CD4-positive, alpha-beta memory T cell (primary cell): Measurements from ENCODE around the gene ICE1. TPM values are rescaled to one million over a fixed set of nuclear protein-coding genes. Genes with fewer than 3 reads are reported as not detected.

Source experiments
- CTCF ChIA-PET: fragments of 350-600 bp; sonication (Branson Sonifier 250); formaldehyde crosslinking; loops from one replicate; lab custom pipeline; 2021; ENCODE audit warnings: inconsistent platforms; ENCODE audit not compliant: partially characterized antibody; lab: Charles Lee
- POLR2A ChIA-PET: fragments of 350-600 bp; sonication (Branson Sonifier 250); formaldehyde crosslinking; loops from one replicate; lab custom pipeline; 2021; ENCODE audit not compliant: partially characterized antibody; lab: Charles Lee
- DNase-seq, 5 donors: peaks; one replicate each; pipeline versions ENCODE4 v3.0.0 to v3.0.0-alpha.2; 2020 to 2022; ENCODE audit warnings: mixed read lengths in 1 of 5
- H3K27ac ChIP-seq: one replicate; pipeline ENCODE4 v1.7.0; 2013; ENCODE audit warnings: low read depth, low read length
- H3K27me3 ChIP-seq: 2 replicates; pipeline ENCODE4 v1.7.0; 2013; ENCODE audit warnings: mild to moderate bottlenecking, low read length, moderate library complexity; ENCODE audit not compliant: insufficient read depth
- H3K36me3 ChIP-seq: 2 replicates; pipeline ENCODE4 v1.7.0; 2013; ENCODE audit warnings: mild to moderate bottlenecking, low read length, moderate library complexity; ENCODE audit not compliant: insufficient read depth
- H3K4me1 ChIP-seq: 2 replicates; pipeline ENCODE4 v1.7.0; 2013; ENCODE audit warnings: mild to moderate bottlenecking, low read length, moderate library complexity; ENCODE audit not compliant: insufficient read depth
- H3K4me3 ChIP-seq, 2 donors: one replicate each; pipeline ENCODE4 v1.7.0; 2013; ENCODE audit warnings: low read length in 2 of 2, mild to moderate bottlenecking in 1 of 2
- H3K9me3 ChIP-seq, 2 donors: one replicate each; pipeline ENCODE4 v1.7.0; 2013; ENCODE audit warnings: low read length in 2 of 2, control low read depth in 1 of 2; ENCODE audit not compliant: control insufficient read depth in 1 of 2
- H3K27ac Mint-ChIP-seq, 7 donors: one replicate each; pipeline ENCODE4 v1.8.0; 2020 to 2021; ENCODE audit warnings: mixed read lengths in 7 of 7, mild to moderate bottlenecking in 6 of 7, inconsistent platforms in 3 of 7, moderate library complexity in 3 of 7
- H3K27me3 Mint-ChIP-seq, 2 donors: one replicate each; pipeline ENCODE4 v1.8.0; 2020 to 2021; ENCODE audit warnings: mixed read lengths in 2 of 2
- H3K36me3 Mint-ChIP-seq, 2 donors: one replicate each; pipeline ENCODE4 v1.8.0; 2020 to 2021; ENCODE audit warnings: mixed read lengths in 2 of 2, inconsistent platforms in 1 of 2, mild to moderate bottlenecking in 1 of 2
- H3K4me1 Mint-ChIP-seq, 4 donors: one replicate each; pipeline ENCODE4 v1.8.0; 2020 to 2021; ENCODE audit warnings: mixed read lengths in 4 of 4, mild to moderate bottlenecking in 1 of 4
- H3K4me3 Mint-ChIP-seq, 8 donors: one replicate each; pipeline ENCODE4 v1.8.0; 2020 to 2021; ENCODE audit warnings: mixed read lengths in 8 of 8, mild to moderate bottlenecking in 7 of 8, moderate library complexity in 6 of 8, inconsistent platforms in 3 of 8
- H3K9me3 Mint-ChIP-seq, 8 donors: one replicate each; pipeline ENCODE4 v1.8.0; 2020 to 2021; ENCODE audit warnings: mixed read lengths in 8 of 8, mild to moderate bottlenecking in 5 of 8, inconsistent platforms in 3 of 8, moderate library complexity in 1 of 8
- intact Hi-C: fragments of 100-400 bp; cut with micrococcal nuclease; formaldehyde crosslinking; loops from one replicate; pipeline ENCODE4 v1.15.1; 2023
- polyA plus RNA-seq, 2 donors: library from polyadenylated mRNA; unstranded; fragments of 300-500 nt; fragmentation: Illumina TruSeq; gene quantifications; one replicate each; pipeline ENCODE4 v1.2.3, GENCODE V29; 2021
- total RNA-seq, 2 experiments: library from RNA; stranded (reverse); gene quantifications; one replicate each; pipeline ENCODE4 v1.2.3, GENCODE V29; 2021

Gene ICE1
- total and polyA plus RNA-seq, 4 experiments from 2014 or later = 8.9 to 52.1 (median 36.4) TPM

GRCh38 chr5:5494489-5495402 is 72.3 kb downstream of the ICE1 start:
- Histone ChIP-seq H3K27ac (no peak overlapping the region), H3K4me3 (no peak overlapping the region), H3K36me3 (peaks cover 1% of the 10 kb centered on the region), H3K9me3 (no peaks in the 10 kb centered on the region), H3K27me3 (no peaks in the 10 kb centered on the region), H3K4me1 (peaks cover 19% of the 10 kb centered on the region)
- H3K27ac Mint-ChIP-seq = peak overlapping the region in 2 of 7 donors; percentile 7 to 46
- DNase-seq = peak; percentile 82 to 87 (median 84)
- intact Hi-C loops = loop anchor here (1.0 to 10.0 kb wide), 6 partner anchors 72 to 1343 kb away; partner anchors contain the start of genes ADAMTS16, ICE1, MED10 and NSUN2
- CTCF ChIA-PET = interaction anchor here (0.9 to 1.4 kb wide), 3 partner anchors 73 to 1250 kb away, joined by 3 to 5 read pairs (median 3); partner anchors contain the start of gene ICE1
- POLR2A ChIA-PET = interaction anchor here (0.8 to 2.8 kb wide), 2 partner anchors 73 to 884 kb away, joined by 5 to 18 read pairs; partner anchors contain the start of genes ICE1 and MED10
- H3K4me3 Mint-ChIP-seq = peak overlapping the region in 7 of 8 donors; percentile 32 to 67 (median 49)
- peaks cover 0 to 11% of the 10 kb centered on the region in 2 donors for H3K36me3 Mint-ChIP-seq
- H3K9me3 Mint-ChIP-seq = no peaks in the 10 kb centered on the region
- H3K4me1 Mint-ChIP-seq = peaks cover 14 to 35% (median 25%) of the 10 kb centered on the region in 4 donors
- peaks cover 2 to 11% of the 10 kb centered on the region in 2 donors for H3K27me3 Mint-ChIP-seq

- POLR2A ChIA-PET = no interaction called here
- no peak overlapping the region for H3K27ac ChIP-seq
- no peaks in the 10 kb centered on the region for H3K36me3 ChIP-seq
- peaks cover 0 to under 1% (median 0%) of the 10 kb centered on the region in 8 donors for H3K9me3 Mint-ChIP-seq
- intact Hi-C loops = loop anchor here (10.0 kb wide), 1 partner anchor 1218 kb away; the partner anchor contains the start of gene TENT4A
- no peaks in the 10 kb centered on the region for H3K36me3 Mint-ChIP-seq
- H3K4me3 Mint-ChIP-seq = peak overlapping the region in 1 of 8 donors; percentile 48
- CTCF ChIA-PET = interaction anchor here (0.8 to 1.5 kb wide), 5 partner anchors 14 to 1080 kb away, joined by 3 to 7 read pairs (median 3); no protein-coding TSS in a partner anchor
- H3K27me3 ChIP-seq = no peaks in the 10 kb centered on the region
- H3K4me3 ChIP-seq = no peak overlapping the region
- H3K4me1 Mint-ChIP-seq = peaks cover 8 to 34% (median 21%) of the 10 kb centered on the region in 4 donors
- peaks cover 17% of the 10 kb centered on the region for H3K4me1 ChIP-seq
- H3K27ac Mint-ChIP-seq = no peak overlapping the region
- H3K27me3 Mint-ChIP-seq = peaks cover 2 to 13% of the 10 kb centered on the region in 2 donors
- DNase-seq = peak in 4 of 5 donors; percentile 17 to 27 (median 26)
- H3K9me3 ChIP-seq = no peaks in the 10 kb centered on the region
These were observed 74.8 kb downstream of the ICE1 start for GRCh38 chr5:5497152-5497788.

GRCh38 chr5:5499442-5499841 is 77.0 kb downstream of the ICE1 start:
- no peaks in the 10 kb centered on the region for H3K27me3 ChIP-seq
- H3K27ac ChIP-seq = no peak overlapping the region
- intact Hi-C loops = loop anchor here (10.0 kb wide), 1 partner anchor 1215 kb away; the partner anchor contains the start of gene TENT4A
- H3K4me1 ChIP-seq = peaks cover 5% of the 10 kb centered on the region
- peaks cover 2 to 22% (median 8%) of the 10 kb centered on the region in 4 donors for H3K4me1 Mint-ChIP-seq
- peaks cover 2 to 4% of the 10 kb centered on the region in 2 donors for H3K36me3 Mint-ChIP-seq
- no peak for DNase-seq
- H3K9me3 Mint-ChIP-seq = peaks cover 0 to 13% (median 8%) of the 10 kb centered on the region in 8 donors
- ChIA-PET POLR2A (no interaction called here), CTCF (no interaction called here)
- peaks cover 6 to 18% of the 10 kb centered on the region in 2 donors for H3K27me3 Mint-ChIP-seq
- H3K27ac Mint-ChIP-seq = no peak overlapping the region
- no peaks in the 10 kb centered on the region for H3K9me3 ChIP-seq
- no peak overlapping the region for H3K4me3 Mint-ChIP-seq
- H3K36me3 ChIP-seq = no peaks in the 10 kb centered on the region
- H3K4me3 ChIP-seq = no peak overlapping the region

GRCh38 chr5:5504325-5504724 is 81.8 kb downstream of the ICE1 start:
- DNase-seq = no peak
- H3K36me3 ChIP-seq = no peaks in the 10 kb centered on the region
- H3K4me1 ChIP-seq = no peaks in the 10 kb centered on the region
- ChIA-PET POLR2A (no interaction called here), CTCF (interaction anchor here (0.8 kb wide), 1 partner anchor 20 kb away, joined by 3 read pairs; no protein-coding TSS in a partner anchor)
- Mint-ChIP-seq H3K27ac (no peak overlapping the region), H3K36me3 (peaks cover 2 to 10% of the 10 kb centered on the region in 2 donors), H3K4me1 (no peaks in the 10 kb centered on the region), H3K27me3 (peaks cover 17 to 21% of the 10 kb centered on the region in 2 donors), H3K4me3 (no peak overlapping the region), H3K9me3 (peaks cover 0 to 19% (median 12%) of the 10 kb centered on the region in 8 donors)
- H3K4me3 ChIP-seq = no peak overlapping the region
- peaks cover 4% of the 10 kb centered on the region for H3K27me3 ChIP-seq
- intact Hi-C loops = no loop called here
- H3K9me3 ChIP-seq = no peaks in the 10 kb centered on the region
- no peak overlapping the region for H3K27ac ChIP-seq

- no peak overlapping the region for H3K27ac ChIP-seq
- Mint-ChIP-seq H3K27ac (no peak overlapping the region), H3K27me3 (peaks cover 26 to 29% of the 10 kb centered on the region in 2 donors), H3K9me3 (peaks cover 0 to 19% (median 12%) of the 10 kb centered on the region in 8 donors), H3K36me3 (peaks cover 2 to 10% of the 10 kb centered on the region in 2 donors), H3K4me1 (no peaks in the 10 kb centered on the region), H3K4me3 (no peak overlapping the region)
- no peaks in the 10 kb centered on the region for H3K36me3 ChIP-seq
- DNase-seq = no peak
- intact Hi-C loops = no loop called here
- no peak overlapping the region for H3K4me3 ChIP-seq
- no peaks in the 10 kb centered on the region for H3K4me1 ChIP-seq
- peaks cover 4% of the 10 kb centered on the region for H3K27me3 ChIP-seq
- H3K9me3 ChIP-seq = no peaks in the 10 kb centered on the region
- ChIA-PET POLR2A (no interaction called here), CTCF (no interaction called here)
These were observed 83.3 kb downstream of the ICE1 start for GRCh38 chr5:5505815-5506214.

- peaks cover 4% of the 10 kb centered on the region for H3K27me3 ChIP-seq
- H3K27me3 Mint-ChIP-seq = peaks cover 24 to 26% of the 10 kb centered on the region in 2 donors
- H3K27ac Mint-ChIP-seq = no peak overlapping the region
- peaks cover 2 to 10% of the 10 kb centered on the region in 2 donors for H3K36me3 Mint-ChIP-seq
- no peaks in the 10 kb centered on the region for H3K4me1 Mint-ChIP-seq
- H3K36me3 ChIP-seq = no peaks in the 10 kb centered on the region
- intact Hi-C loops = no loop called here
- no peak overlapping the region for H3K27ac ChIP-seq
- H3K9me3 ChIP-seq = no peaks in the 10 kb centered on the region
- H3K9me3 Mint-ChIP-seq = peaks cover 0 to 15% (median 10%) of the 10 kb centered on the region in 8 donors
- no peak overlapping the region for H3K4me3 ChIP-seq
- DNase-seq = no peak
- ChIA-PET CTCF (no interaction called here), POLR2A (no interaction called here)
- no peak overlapping the region for H3K4me3 Mint-ChIP-seq
- H3K4me1 ChIP-seq = no peaks in the 10 kb centered on the region
These were observed 85.9 kb downstream of the ICE1 start for GRCh38 chr5:5508391-5508790.
